ENCODE measurements around the gene MREG.
A peak's percentile ranks its signal among the peaks of the same experiment; 100 is the strongest.
"Not testable (repeated sequence)": the region's sequence is repeated elsewhere in the genome, so short reads cannot be mapped to it uniquely, and the experiment has no call there.

Gene MREG

DNA sequence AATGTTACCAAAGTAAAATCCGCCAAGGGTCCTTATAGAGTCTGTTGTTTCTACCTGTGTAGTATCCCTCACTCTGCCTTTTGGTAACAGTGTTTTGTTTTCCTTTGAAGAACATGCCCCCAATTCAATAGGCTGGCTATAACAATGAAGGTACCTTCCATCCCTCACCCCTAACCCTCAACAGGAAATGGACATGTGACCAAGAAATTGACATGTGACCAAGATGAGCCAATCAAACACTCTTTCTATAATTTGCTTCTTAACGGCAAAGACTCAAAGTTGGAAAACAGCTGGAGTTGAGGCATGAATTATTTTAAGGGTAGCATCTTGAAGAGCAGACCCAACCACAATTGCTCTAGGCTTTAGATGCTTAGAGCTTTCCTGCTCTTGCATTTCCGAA is 5.4 kb upstream of the MREG start:
- DNase-seq = no peak

DNA sequence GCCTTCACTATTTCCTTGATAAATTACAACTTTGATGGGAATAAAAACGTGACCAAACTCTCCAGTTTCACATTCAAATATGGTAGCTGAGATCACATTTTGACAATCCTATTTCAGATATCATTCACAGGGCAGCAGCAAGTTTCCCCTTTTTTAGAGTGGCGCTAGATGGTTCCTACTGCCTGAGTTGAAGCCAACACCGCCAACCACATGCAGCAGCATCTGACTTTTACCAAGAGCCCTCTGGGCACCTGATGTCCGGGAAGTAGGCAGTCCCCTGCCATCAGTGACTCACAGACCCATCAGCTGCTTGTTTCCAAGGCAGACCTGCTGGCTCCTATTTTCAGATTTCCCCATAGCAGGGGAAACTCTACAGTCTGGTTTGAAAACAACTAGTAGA is 4.0 kb upstream of the MREG start:
- no peak for DNase-seq

DNA sequence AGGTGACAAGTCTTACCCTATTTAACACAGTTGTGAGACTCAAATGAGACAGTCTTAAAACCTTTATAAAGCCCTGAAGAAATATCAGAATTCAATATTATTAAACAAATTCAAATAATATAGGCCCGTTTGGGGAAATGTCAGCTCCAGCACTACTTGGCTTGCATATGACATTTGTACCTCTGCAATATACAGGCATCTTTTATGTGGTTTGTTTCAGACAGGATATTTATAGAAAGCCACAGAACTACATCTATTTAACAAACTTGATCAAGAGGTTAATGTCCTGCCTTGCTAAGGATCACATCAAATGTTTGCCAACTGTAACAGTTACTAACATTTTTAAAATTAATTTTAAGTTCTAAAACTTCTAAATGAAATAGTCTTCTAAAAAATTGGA is 3.2 kb upstream of the MREG start:
- DNase-seq = no peak

- DNase-seq = peak in 1 of 2 experiments; percentile 21
Measured at GRCh38 chr2:216015722-216016464, 2.5 kb upstream of the MREG start.

DNA sequence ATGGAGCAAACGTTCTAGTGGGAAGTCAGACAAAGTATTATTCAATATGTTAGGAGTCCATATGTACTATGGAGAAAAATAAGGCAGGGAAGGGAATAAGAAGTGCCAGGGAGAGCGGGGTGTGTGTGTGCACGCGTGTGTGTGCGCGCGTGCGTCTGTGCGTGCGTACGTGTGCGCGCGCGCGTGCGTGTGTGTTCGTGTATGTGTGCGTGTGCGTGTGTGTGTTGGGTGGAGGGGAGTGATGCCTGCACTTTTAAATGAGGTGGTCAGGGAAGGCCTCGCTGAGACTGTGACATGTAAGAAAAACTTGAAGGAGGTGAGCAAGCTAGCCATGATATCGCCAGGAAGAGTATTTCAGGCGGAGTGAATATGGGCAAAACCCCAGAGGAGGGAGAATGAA is 1.6 kb upstream of the MREG start:
- DNase-seq = no peak

- no peak for DNase-seq
Measured at GRCh38 chr2:216014006-216014405, 655 bp upstream of the MREG start.

GRCh38 chr2:216012830-216013079 is 596 bp downstream of the MREG start:
- no peak for DNase-seq

DNA sequence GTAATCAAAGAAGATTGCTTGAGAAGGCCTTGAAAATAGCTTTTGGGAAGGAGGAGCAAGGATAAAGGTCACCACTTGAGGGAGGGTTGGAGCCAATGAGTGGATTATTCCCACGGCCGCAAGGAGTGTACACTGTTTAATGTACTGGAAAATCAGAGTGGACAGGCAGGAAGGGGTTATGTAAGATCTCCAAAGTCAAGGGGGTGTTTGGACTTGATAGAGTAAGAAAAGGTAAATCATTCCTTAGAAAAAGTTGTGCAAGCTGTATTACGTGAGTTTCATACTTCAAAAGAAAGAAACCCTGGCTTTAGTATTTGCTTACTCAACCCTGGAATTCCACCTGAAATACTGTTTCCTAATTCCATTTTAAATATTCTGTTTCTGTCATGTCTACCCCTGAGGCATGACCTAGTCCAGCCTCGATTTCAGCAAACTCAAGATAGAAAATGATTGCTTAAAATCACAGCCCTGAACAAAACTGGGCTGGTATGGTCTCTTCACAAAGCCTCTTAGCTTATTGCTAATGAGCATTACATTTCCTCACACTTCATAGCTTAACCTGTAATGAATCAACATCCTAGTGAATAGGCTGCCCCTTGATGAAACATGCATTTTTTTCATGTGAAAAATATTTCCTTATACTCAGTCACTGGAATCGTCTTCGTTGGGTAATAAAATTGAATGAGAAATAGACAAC is 1.1 kb downstream of the MREG start:
- no peak for DNase-seq

GRCh38 chr2:216009215-216009614 is 4.1 kb downstream of the MREG start:
- not testable (repeated sequence) for DNase-seq

DNA sequence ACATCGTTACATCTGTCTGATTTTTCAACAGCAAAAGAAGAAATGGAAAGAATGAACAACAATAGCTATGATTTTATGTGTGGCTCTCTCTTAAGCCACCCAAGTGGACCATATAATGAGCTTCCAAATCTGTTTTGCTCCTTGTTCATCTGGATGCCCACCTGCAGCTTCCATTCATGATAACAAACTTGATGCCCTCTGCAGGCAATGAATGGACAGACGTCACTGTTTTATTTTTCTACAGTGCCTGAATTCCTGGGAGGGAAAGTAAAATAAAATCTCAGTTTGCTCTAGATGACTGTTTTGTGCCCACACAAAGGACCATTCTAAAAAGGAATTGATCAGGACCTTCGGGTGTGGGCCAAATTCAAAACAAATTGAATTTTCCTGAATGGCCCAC is 5.0 kb downstream of the MREG start:
- DNase-seq = no peak

- peak in 1 of 2 experiments; percentile 13 for DNase-seq
Measured at GRCh38 chr2:216006164-216006663, 7.1 kb downstream of the MREG start.

DNA sequence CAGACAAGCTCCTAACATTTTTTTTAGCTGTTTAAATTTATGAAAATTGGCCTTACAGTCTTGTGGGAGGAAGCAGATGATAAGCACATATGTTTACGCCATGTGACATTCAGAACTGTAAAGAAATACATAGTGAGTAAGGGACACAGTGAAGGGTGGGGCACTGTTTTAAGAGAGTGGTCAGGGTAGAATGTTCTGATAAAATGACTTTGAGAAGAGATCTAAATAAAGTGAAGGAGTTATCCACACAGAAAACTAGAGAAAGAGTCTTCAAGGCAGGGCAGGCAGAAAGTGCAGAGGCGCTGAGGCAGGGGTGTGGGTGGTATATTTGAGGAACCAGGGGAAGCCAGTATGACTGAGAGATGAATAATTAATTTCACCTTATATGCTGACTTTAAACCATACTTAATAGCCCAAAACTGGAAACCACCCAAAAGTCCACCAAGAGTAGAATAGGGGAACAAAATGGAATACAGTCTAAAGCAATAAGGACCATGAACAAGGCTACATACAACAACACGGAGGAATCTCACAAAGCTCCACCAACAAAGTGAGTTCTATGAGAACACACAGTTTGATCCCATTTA is 8.6 kb downstream of the MREG start:
- DNase-seq = no peak

DNA sequence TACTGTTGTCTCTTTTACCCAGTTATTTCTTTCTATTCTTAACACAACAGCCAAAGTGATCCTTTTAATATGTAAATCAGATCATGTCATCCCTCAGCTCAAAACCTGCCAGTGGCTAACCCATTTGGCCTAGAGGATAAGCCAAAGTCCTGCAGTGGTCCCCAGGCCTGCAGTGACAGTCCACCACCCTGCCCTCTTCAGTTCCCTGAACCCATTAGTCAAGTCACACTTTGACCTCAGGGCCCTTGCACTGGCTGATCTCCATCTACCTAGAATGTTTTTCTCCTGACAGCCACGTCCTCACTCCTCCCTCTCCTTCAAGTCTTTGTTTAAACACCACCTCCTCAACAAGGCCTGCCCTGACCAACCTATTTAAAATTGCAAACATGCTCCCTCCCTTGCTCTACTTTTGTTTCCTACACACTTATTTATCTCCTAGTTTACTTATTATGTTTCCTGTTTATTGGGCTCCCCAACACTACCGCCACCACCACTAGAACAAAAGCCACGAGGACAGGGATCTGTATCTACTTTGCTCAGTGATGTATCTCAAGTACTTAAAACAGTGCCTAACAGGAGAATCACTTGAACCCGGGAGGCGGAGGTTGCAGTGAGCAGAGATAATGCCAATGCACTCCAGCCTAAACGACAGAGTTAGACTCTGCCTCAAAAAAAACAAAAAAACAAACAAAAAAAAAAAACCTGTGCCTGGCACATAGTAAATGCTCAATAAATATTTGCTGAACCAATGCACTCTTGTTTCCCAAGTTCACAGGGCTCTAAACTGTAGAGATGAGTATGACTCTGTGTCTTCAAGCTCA is 9.3 kb downstream of the MREG start:
- DNase-seq = no peak

GRCh38 chr2:216002693-216003092 is 10.7 kb downstream of the MREG start:
- no peak for DNase-seq

GRCh38 chr2:216002101-216002678 is 11.2 kb downstream of the MREG start:
- DNase-seq = no peak

- DNase-seq = no peak
Measured at GRCh38 chr2:216001216-216002100, 11.9 kb downstream of the MREG start.

GRCh38 chr2:215998636-215999035 is 14.7 kb downstream of the MREG start:
- DNase-seq = no peak

DNA sequence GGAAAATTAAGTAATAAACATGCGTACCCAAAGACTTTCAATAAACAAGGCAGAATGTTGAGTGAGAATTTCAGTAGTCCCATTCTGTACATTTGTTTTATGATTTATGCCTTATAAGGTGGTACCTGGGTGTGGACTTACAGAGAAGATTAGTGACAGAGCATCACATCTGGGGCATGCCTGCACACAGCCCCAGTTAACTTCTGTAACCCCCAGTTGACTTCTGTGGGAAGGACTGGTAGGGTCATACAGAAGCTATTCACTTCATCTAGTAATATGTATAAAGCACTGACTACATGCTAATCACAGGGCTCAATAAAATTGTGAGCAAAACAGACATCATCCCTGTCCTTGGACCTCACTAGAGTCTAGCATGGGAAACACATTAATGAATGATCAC is 16.1 kb downstream of the MREG start:
- no peak for DNase-seq

GRCh38 chr2:215994911-215995310 is 18.4 kb downstream of the MREG start:
- no peak for DNase-seq

GRCh38 chr2:215988556-215989207 is 24.7 kb downstream of the MREG start:
- not testable (repeated sequence) for DNase-seq

DNA sequence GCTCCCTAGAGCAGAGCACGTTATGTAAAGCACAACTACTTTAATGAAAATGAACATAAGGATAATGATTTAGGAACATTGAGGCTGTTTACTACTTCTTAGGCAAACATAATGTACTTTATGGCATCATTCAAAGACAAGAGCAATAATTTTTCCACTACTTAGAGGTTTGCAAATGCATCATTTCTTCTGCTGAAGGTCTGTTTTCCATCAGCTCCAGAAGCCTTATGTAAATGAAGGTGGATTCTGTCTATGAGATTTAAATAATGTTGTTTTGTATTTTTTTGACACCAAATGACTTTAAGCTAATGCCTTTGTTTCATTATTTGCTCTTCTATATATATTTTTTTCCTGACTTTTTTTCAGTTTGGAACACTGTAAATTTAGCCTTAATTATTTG is 28.1 kb downstream of the MREG start:
- no peak for DNase-seq
